HG02642 (cell line): ENCODE measurements around the gene CXorf49B.

ENCODE experiments used
- ATAC-seq: cut with Tn5 transposase; IDR thresholded peaks from one replicate; pipeline ENCODE4 v1.9.1; 2021; ENCODE audit warnings: mild to moderate bottlenecking; ENCODE audit not compliant: unreplicated experiment, poor library complexity

Gene CXorf49B

DNA sequence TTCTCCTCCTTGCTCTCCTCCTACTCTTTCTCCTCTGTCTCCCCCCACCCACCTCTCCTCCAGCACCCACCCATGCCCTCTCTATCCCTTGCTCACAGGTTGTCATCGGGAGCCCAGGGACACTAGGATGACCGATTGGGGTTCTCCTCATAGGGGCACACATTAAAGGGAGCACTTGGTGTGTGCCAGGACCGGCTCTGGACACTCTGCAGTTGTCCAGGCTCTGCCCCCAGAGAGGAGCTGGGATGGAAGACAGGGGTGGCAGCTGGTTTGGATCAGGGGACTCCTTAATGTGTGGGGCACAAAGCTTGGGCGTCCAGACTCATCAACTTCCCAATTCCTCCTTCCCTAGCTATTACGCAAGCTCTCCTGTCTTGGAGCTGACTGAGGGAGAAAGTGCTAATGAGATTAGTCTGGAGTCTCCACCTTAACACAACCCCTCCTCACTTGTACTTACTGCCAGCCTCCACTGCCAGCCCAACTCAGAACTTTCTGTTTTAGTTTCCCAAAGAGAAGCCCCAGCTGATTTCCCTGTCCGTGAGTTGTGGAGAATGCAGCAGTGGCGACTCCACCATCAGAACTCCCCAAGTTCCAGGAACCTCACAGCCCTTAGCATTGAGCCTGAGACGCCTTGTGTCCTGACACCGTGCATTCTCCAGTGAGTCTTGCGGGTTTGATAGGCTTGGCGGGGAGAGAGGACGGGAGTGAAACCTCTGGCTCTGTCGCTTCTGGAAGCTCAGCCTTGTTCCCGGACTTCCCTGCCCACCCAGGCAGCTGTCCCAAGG, 52.2 kb downstream of the CXorf49B start:
- ATAC-seq, result no peak

DNA sequence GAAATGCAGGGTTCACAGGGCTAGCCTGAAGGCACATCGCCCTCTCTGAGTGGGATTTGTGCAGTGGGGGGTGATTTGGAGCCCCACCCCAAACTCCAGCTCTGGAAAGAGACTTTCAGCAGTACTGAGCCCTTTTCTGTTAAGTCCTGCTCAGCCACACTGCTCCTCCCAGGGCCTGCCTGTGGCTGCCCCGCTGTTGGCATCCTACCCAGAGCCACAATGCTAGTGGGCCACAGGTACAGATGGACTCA, 52.7 kb downstream of the CXorf49B start:
- ATAC-seq, result no peak
